HUDEP-2 (cell line): ENCODE data around the gene PTK6.

Experiments
- DNase-seq, 76 experiments: peaks; one replicate each; lab custom pipeline; 2025; ENCODE audit not compliant: unreplicated experiment in 76 of 76; lab: John Stamatoyannopoulos, UW

PTK6 gene

DNA sequence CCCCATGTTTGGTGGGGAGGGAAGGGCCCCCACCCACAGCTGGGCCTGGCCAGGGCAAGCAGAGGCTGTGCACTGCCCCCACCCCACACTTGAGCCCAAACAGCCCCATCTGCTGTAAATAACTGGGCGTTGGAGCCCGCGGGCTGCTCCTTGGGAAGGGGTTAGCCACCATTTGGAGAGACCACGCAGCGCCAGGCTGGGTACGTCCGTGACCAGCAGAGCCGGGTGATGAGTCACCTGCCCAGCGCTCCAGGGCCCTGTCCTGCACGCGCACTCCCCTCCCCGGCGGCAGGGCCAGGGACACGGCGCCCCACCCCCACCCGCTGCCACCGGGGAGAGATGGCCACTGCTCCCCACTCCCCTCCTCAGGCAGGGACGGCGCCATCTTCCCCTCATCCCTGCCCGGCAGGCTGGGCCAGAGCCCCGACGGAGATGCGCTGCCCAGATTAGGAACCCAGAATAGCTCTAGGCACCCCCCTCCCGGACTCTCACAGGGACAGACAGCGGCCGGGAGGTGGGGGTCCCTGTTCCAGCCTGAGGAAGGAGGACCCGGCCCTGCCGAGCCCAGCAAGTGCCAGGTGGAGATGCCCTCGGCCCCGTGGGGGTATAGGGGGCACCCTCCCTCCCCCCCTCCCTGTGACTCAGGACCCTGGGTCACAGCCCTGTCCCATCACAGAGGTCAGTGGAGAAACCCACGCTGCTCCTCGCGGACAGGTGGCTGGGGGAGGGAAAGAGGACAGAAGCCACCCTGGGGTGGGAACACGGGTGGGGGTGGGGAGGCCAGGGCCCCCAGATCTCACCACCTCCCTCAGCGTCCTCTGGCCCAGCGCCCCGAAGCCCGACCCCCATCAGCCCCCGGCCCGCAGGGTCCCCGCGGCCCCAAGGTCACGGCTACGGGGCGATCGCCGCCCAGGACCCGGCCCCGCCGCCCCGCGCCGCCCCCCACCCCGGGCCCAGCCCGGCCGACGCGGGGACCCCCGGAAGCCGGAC, 38.9 kb downstream of the PTK6 start:
- peak in 1 of 76 experiments; percentile 26 for DNase-seq

GRCh38 chr20:63497138-63497945, 39.8 kb downstream of the PTK6 start:
- no peak for DNase-seq

GRCh38 chr20:63496596-63497120, 40.5 kb downstream of the PTK6 start:
- DNase-seq = no peak

DNA sequence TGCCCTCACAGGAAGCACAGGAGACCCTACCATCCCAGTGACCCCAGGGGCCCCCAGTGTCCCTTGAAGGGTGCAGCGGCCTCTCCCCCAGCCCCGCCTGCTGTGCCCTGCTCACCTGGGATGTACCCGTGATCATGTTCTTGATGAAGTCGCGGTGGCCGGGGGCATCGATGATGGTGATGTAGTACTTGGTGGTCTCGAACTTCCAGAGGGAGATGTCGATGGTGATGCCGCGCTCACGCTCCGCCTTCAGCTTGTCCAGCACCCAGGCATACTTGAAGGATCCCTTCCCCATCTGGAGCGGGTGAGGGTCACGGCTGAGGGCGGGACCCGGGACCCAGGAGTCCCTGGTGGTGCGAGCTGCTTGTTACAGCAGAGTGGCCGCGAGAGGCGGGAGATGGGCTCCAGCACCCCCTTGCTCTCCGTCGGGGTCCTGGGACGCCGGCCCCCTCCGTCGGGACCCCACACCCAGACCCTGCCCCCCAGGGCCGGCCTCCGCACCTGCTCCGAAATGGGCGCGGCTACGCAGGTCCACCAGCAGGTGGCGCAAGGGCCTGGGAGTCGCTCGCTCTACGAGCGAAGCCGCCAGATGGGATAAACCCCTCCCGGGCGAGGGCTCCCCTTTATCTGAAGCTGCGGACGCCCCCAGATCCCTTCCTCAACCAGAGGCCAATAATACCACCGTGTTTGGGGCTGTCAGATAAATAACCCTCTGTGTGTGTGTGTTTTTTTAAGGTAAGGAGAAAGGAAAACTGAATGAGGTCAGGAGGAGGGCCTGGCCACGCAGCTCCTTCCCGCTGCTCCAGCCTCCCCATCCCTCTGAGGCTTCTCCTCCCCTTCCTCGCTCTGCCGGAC, 41.2 kb downstream of the PTK6 start:
- DNase-seq = peak in 50 of 76 experiments; percentile 4 to 68 (median 38)

DNA sequence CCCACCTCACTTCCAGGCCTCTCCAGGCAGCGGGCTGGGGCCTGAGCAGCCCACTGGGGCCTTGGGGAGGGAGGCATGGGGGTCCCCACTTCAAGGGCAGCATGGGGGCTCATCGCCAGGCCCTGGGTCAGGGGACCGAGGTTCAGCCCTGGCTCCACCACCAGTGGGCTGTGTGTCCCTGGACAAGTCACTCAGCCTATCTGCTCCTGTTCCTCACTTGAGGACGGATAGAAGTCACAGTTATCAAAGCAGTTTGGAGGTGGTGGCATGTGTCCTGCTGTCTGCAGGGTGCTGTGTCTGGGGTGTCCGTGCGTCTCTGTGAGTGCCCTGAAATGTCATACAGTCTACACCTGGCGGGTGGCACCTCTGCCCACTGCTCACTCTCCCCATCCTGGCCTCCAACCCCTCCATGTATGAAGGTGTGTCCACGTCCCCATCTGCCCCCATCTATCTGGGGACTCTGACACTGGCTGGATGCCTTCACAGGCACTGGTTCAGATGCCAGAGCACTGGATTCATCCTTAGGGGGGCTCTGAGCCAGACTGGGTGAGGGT, 41.9 kb downstream of the PTK6 start:
- DNase-seq = no peak

- no peak for DNase-seq
These were observed 42.6 kb downstream of the PTK6 start for GRCh38 chr20:63494420-63495166.

DNA sequence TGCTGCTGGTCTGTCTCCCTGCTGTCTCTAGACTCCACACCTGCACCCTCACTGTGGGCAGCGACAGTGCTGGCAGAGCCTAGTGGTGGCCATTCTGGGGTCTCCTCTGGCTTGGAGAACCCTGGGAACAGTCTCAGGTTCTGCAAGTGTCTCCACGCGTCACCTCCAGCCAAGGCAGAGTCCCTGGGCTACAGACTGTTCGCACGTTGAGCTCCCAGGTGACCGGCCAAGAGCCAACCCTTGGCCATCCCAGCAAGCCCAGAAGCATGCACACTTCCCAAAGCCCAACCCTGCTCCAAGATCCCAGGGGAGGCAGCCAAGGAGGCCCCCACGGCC, 43.1 kb downstream of the PTK6 start:
- DNase-seq = no peak

GRCh38 chr20:63493563-63494020, 43.6 kb downstream of the PTK6 start:
- DNase-seq = no peak

- DNase-seq = no peak
These were observed 44.2 kb downstream of the PTK6 start for GRCh38 chr20:63492982-63493381.

DNA sequence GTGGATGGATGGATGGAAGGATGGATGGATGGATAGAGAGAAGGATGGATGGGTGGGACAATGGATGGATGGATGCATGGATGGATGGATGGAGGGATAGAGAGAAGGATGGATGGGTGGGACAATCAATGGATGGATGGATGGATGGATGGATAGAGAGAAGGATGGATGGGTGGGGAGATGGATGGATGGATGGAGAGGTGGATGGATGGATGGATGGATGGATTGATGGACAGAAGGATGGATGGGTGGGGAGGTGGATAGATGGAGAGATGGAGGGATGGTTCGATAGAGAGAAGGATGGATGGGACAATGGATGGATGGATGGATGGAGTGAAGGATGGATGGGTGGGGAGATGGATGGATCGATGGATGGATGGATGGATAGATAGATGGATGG, 44.7 kb downstream of the PTK6 start:
- no peak for DNase-seq

GRCh38 chr20:63491635-63492230, 45.4 kb downstream of the PTK6 start:
- no peak for DNase-seq

DNA sequence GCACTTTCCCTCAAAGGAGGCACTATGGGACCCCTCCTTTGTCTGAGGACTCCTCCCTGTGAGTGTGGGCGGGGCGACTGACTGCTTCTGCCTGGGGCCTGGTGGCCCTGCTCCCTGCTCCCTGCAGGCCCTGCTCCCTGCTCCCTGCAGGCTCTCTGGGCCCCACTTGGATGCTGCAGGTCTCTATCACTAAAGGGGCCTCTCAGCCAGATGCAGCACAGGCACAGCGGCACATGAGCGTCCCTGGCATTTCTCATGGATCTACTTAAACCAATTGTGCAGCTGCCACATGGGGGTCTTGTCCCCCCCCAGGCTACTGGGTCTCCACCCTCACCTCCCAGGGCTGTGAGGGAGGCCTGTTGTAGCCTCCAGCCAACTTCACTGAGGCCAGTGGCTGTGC, 46.1 kb downstream of the PTK6 start:
- no peak for DNase-seq

DNA sequence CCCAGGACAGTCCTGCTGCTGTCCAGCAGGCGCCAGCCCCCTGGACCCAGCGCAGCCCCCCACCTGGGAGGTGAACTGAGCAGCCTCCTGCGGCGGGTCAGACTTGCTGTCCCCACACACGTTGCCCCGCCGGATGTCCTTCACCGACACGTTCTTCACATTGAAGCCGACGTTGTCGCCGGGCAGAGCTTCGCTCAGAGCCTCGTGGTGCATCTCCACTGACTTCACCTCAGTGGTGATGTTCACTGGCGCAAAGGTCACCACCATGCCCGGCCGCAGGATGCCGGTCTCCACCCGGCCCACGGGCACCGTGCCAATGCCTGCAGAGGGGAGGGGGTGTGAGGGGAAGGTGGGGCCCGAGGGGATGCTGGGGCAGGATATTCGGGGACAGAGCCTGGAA, 46.8 kb downstream of the PTK6 start:
- no peak for DNase-seq

GRCh38 chr20:63488315-63489251, 48.6 kb downstream of the PTK6 start:
- no peak for DNase-seq

DNA sequence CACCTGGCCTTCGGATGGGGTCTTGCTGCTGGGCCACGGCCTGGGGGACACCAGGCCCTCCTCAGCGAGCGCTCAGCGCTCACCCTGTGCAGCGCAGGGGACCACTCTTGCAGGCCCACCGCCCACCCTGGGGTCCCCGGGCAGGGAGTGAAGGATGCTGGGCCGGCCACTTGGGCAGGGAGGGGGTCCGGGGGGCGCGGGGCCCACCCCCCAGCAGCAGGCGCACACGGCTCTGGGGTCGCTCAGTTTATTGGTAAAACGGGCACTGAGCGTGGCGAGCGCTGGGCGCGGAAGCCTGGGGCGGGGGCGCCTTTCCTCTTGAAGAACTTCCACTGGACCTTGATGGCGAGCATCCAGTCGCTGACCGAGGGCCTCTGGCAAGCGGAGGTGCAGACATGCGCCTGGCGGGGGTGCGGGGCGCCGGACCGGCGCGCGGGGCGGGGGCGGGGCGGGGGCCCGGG, 49.4 kb downstream of the PTK6 start:
- no peak for DNase-seq

DNA sequence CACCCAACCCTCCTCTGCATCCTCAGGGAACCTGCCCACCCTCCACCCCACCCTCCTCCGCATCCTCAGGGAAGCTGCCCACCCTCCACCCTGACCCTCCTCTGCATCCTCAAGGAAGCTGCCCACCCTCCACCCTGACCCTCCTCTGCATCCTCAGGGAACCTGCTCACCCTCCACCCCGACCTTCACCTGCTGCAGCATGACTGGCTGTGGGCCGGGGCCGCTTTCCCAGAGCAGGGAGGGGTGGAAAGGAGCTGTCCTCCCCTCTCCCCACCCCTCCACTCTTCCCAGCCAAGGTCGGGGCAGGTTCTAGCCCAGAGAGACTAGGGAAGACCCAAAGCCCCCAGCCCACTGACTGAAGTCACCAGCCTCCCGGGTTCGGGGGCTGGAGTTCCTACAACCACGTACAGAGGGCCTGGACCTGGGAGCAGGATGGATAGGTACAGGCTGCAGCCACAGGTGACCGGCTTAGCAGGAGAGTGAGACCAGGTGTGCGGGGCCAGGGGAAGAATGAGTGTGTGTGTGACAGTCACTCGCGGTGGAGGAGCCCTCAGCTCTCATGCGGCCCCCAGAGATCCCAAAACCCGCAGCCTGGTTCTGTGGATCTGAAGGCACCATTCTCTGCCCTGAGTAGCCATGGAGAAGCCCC, 49.9 kb downstream of the PTK6 start:
- no peak for DNase-seq

GRCh38 chr20:63486300-63486855, 50.8 kb downstream of the PTK6 start:
- no peak for DNase-seq
